Cardiac muscle cell (in vitro differentiated cells and primary cell): ENCODE measurements around the gene GLUL. TPM values are rescaled to one million over a fixed set of nuclear protein-coding genes. Genes with fewer than 3 reads are reported as not detected.

Experiments used
- DNase-seq, 2 donors: peaks; one replicate each; pipeline versions ENCODE4 v3.0.0 to v3.0.0-alpha.2; 2010 to 2017; ENCODE audit warnings: low read depth in 1 of 2, low spot score in 1 of 2
- H3K27ac ChIP-seq: fragments of 200-600 bp; sonication (generic); 2 replicates; pipeline ENCODE4 v1.5.1; 2016
- H3K27me3 ChIP-seq: fragments of 200-600 bp; sonication (generic); 2 replicates; pipeline ENCODE4 v1.6.0; 2016; ENCODE audit warnings: control low read depth
- H3K36me3 ChIP-seq: fragments of 200-600 bp; sonication (generic); 2 replicates; pipeline ENCODE4 v1.5.1; 2016; ENCODE audit warnings: control low read depth
- H3K4me1 ChIP-seq: fragments of 200-600 bp; sonication (generic); 2 replicates; pipeline ENCODE4 v1.8.1; 2017; ENCODE audit warnings: low read depth, mild to moderate bottlenecking, mixed run types
- H3K4me3 ChIP-seq: fragments of 200-600 bp; sonication (generic); 2 replicates; pipeline ENCODE4 v1.5.1; 2016; ENCODE audit warnings: mild to moderate bottlenecking
- H3K9me3 ChIP-seq: fragments of 200-600 bp; sonication (generic); 2 replicates; pipeline ENCODE4 v1.5.1; 2017; ENCODE audit warnings: low read depth, mild to moderate bottlenecking, control low read depth
- CTCF ChIP-seq: IDR thresholded peaks from 2 replicates; pipeline ENCODE4 v1.5.1; 2012; ENCODE audit warnings: low read depth, mild to moderate bottlenecking, low read length
- polyA plus RNA-seq: library from polyadenylated mRNA; unstranded; fragments of >200 nt; fragmentation: Nextera tagmentation; extraction: Ambion mirVana; gene quantifications from 2 replicates; pipeline ENCODE4 v1.2.1, GENCODE V29; 2016
- total RNA-seq: library from RNA; depleted of rRNA; stranded (reverse); fragments of >200 nt; gene quantifications from 2 replicates; pipeline ENCODE4 v1.2.3, GENCODE V29; 2016

Gene GLUL
- total and polyA plus RNA-seq, 2 experiments from 2014 or later: 132 to 166 TPM

GRCh38 chr1:182374101-182374834, 17.3 kb downstream of the GLUL start:
- TF ChIP-seq CTCF: no peak
- no peak overlapping the region for H3K27ac ChIP-seq
- no peaks in the 10 kb centered on the region for H3K4me1 ChIP-seq
- no peaks in the 10 kb centered on the region for H3K36me3 ChIP-seq
- H3K9me3 ChIP-seq: no peaks in the 10 kb centered on the region
- H3K4me3 ChIP-seq: no peak overlapping the region
- H3K27me3 ChIP-seq: no peaks in the 10 kb centered on the region
- DNase-seq: no peak

GRCh38 chr1:182370532-182370931, 21.1 kb downstream of the GLUL start:
- no peaks in the 10 kb centered on the region for H3K36me3 ChIP-seq
- H3K4me3 ChIP-seq: no peak overlapping the region
- no peak for DNase-seq
- H3K4me1 ChIP-seq: no peaks in the 10 kb centered on the region
- H3K27ac ChIP-seq: no peak overlapping the region
- H3K9me3 ChIP-seq: no peaks in the 10 kb centered on the region
- H3K27me3 ChIP-seq: no peaks in the 10 kb centered on the region
- TF ChIP-seq CTCF: no peak

- Histone ChIP-seq H3K27me3 (no peaks in the 10 kb centered on the region), H3K4me1 (no peaks in the 10 kb centered on the region), H3K36me3 (no peaks in the 10 kb centered on the region), H3K27ac (no peak overlapping the region), H3K4me3 (no peak overlapping the region), H3K9me3 (no peaks in the 10 kb centered on the region)
- no peak for DNase-seq
- no peak for TF ChIP-seq CTCF
Measured at GRCh38 chr1:182368903-182369302, 22.7 kb downstream of the GLUL start.

- no peak for TF ChIP-seq CTCF
- Histone ChIP-seq H3K9me3 (no peaks in the 10 kb centered on the region), H3K27me3 (no peaks in the 10 kb centered on the region), H3K36me3 (no peaks in the 10 kb centered on the region), H3K4me3 (no peak overlapping the region), H3K4me1 (peaks cover 4% of the 10 kb centered on the region), H3K27ac (no peak overlapping the region)
- no peak for DNase-seq
Measured at GRCh38 chr1:182368358-182368757, 23.2 kb downstream of the GLUL start.

GRCh38 chr1:182367926-182368325, 23.7 kb downstream of the GLUL start:
- Histone ChIP-seq H3K4me3 (no peak overlapping the region), H3K4me1 (peaks cover 8% of the 10 kb centered on the region), H3K9me3 (no peaks in the 10 kb centered on the region), H3K27ac (no peak overlapping the region), H3K36me3 (no peaks in the 10 kb centered on the region), H3K27me3 (no peaks in the 10 kb centered on the region)
- no peak for DNase-seq
- no peak for TF ChIP-seq CTCF

GRCh38 chr1:182366596-182366995, 25.0 kb downstream of the GLUL start:
- Histone ChIP-seq H3K27ac (no peak overlapping the region), H3K4me3 (no peak overlapping the region), H3K4me1 (peaks cover 8% of the 10 kb centered on the region), H3K27me3 (no peaks in the 10 kb centered on the region), H3K36me3 (no peaks in the 10 kb centered on the region), H3K9me3 (no peaks in the 10 kb centered on the region)
- TF ChIP-seq CTCF: no peak
- no peak for DNase-seq
